Tibial nerve (tissue), 4 donors: ENCODE results near the gene TMEM100.

Source experiments
- EP300 ChIP-seq, 2 donors: sonication (generic); formaldehyde crosslinking; IDR thresholded peaks; one replicate each; pipeline ENCODE4 v1.6.1; 2017; ENCODE audit warnings: antibody characterized with exemption in 2 of 2, mild to moderate bottlenecking in 1 of 2
- POLR2A ChIP-seq, 2 donors: fragments of 450-650 bp; IDR thresholded peaks; one replicate each; pipeline ENCODE4 v1.6.1; 2017; ENCODE audit warnings: antibody characterized with exemption in 2 of 2, mild to moderate bottlenecking in 2 of 2, moderate library complexity in 2 of 2
- TF ChIP-seq, protein P1 (sequence below), 5 experiments: fragments of 200-600 bp in 3 of 5; fragments of 450-650 bp in 2 of 5; sonication (generic) in 3 of 5; IDR thresholded peaks; one replicate each; pipeline ENCODE4 v1.5.1; 2016 to 2019; ENCODE audit warnings: antibody characterized with exemption in 5 of 5, mild to moderate bottlenecking in 3 of 5, moderate library complexity in 2 of 5

- TF ChIP-seq, protein P1, sequence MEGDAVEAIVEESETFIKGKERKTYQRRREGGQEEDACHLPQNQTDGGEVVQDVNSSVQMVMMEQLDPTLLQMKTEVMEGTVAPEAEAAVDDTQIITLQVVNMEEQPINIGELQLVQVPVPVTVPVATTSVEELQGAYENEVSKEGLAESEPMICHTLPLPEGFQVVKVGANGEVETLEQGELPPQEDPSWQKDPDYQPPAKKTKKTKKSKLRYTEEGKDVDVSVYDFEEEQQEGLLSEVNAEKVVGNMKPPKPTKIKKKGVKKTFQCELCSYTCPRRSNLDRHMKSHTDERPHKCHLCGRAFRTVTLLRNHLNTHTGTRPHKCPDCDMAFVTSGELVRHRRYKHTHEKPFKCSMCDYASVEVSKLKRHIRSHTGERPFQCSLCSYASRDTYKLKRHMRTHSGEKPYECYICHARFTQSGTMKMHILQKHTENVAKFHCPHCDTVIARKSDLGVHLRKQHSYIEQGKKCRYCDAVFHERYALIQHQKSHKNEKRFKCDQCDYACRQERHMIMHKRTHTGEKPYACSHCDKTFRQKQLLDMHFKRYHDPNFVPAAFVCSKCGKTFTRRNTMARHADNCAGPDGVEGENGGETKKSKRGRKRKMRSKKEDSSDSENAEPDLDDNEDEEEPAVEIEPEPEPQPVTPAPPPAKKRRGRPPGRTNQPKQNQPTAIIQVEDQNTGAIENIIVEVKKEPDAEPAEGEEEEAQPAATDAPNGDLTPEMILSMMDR (IDR thresholded peaks at IDR 0.05), result no peak
- TF ChIP-seq POLR2A (IDR thresholded peaks at IDR 0.05) (no peak), EP300 (IDR thresholded peaks at IDR 0.05) (no peak)
These were observed 14.3 kb downstream of the TMEM100 start for GRCh38 chr17:55708175-55708974.
